Stimulated activated effector memory CD8-positive, alpha-beta T cell treated with anti-CD3 and anti-CD28 coated beads, Interleukin-12 subunit alpha, Interleukin-12 subunit beta, amount 100 ng/mL, for 72 hours (primary cell): ENCODE measurements around the gene ANO9.

Source experiments
- ATAC-seq: fragments of 150-1000 bp; cut with Tn5 transposase; 2 replicates; pipeline ENCODE4 v1.10.0; 2021
- DNase-seq, 2 donors: peaks; one replicate each; pipeline ENCODE4 v3.0.0; 2021 to 2022; ENCODE audit warnings: low spot score in 2 of 2
- H3K27ac Mint-ChIP-seq: one replicate; pipeline ENCODE4 v1.8.0; 2022; ENCODE audit warnings: mild to moderate bottlenecking, mixed read lengths
- H3K36me3 Mint-ChIP-seq: one replicate; pipeline ENCODE4 v1.8.0; 2022; ENCODE audit warnings: mild to moderate bottlenecking, mixed read lengths
- H3K4me1 Mint-ChIP-seq: one replicate; pipeline ENCODE4 v1.8.0; 2022; ENCODE audit warnings: mixed read lengths
- H3K4me3 Mint-ChIP-seq: one replicate; pipeline ENCODE4 v1.8.0; 2022; ENCODE audit warnings: mild to moderate bottlenecking, mixed read lengths
- H3K9me3 Mint-ChIP-seq: one replicate; pipeline ENCODE4 v1.8.0; 2022; ENCODE audit warnings: mixed read lengths

ANO9 gene

DNA sequence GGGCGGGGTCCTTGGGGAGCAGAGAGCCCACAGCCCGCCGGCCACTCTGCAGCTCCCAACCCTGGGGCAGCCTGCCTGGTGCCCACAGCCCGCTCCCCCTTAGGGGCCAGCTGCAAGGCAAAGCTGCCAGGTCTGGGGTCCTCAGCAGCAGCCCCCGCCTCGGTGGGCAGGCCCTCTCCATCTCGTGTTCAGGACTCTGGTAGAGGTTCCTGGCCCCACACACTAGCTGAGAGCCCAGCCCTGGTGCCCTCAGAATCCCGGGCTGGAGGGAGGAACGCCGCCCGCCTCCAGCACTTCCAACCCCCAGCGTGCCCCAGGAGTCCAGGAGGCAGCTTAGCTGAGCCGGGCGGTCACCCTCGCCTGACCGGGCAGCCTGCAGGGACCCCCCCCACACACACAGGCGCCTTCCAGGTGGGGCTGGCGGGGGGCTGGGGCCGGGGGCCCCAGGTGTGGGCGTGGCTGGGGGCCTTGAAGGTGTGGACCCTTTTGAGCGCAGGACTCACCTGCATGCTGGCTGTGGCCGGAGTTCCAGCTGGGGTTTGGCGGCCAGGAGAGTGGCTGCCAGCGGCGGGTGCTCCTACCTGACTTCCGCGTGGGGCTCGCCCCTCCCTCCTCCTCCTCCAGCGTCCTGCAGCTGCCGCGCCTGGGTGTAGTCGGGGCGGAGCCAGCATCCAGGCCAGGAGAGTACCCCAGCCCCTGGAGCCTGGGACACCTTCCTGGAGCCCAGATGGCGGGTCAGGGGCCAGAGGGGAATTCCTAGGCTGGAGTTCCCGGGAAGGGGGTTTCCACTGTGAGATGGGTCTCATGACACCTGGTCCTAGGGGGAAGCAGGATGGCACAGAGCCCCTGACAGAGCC lies at the start of gene ANO9:
Gene ANO9, minus strand, starts transcription at position 594 of the 857 bp plus-strand sequence. Its CDS starts 85 bp downstream, at position 509.
- no peaks in the 10 kb centered on the region for H3K36me3 Mint-ChIP-seq
- H3K4me3 Mint-ChIP-seq: peak within 1 kb of the TSS; percentile 62
- H3K4me1 Mint-ChIP-seq: peaks cover 33% of the 10 kb centered on the region
- DNase-seq (peak in 1 of 2 donors; percentile 71), ATAC-seq (peak; percentile 88)
- no peaks in the 10 kb centered on the region for H3K9me3 Mint-ChIP-seq
- H3K27ac Mint-ChIP-seq: peak within 1 kb of the TSS; percentile 56

DNA sequence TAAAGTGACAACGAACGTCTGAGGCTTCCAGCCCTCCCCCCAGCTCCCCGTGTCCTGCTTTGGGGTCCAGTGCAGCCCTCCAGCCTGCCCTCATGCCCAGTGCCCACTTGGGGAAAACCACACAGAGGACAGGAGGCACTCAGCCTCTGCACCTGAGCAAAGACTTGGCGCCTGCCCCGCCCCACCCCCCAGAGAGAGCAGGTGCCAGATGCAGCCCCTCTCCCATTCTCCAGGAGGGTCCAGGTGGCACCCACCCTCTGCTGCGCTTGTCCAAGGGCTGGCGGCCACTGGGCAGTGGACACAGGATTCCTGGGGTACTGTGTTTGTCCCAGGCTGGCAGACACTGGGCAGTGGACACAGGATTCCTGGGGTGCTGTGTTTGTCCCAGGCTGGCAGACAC lies 49.5 kb upstream of the ANO9 start:
- Mint-ChIP-seq H3K4me1 (no peaks in the 10 kb centered on the region), H3K4me3 (no peak overlapping the region), H3K9me3 (no peaks in the 10 kb centered on the region), H3K27ac (peak overlapping the region; percentile 70), H3K36me3 (peaks cover 29% of the 10 kb centered on the region)
- no peak for ATAC-seq
- no peak for DNase-seq

GRCh38 chr11:490930-491260 lies 49.1 kb upstream of the ANO9 start:
- Mint-ChIP-seq H3K36me3 (peaks cover 25% of the 10 kb centered on the region), H3K4me3 (no peak overlapping the region), H3K27ac (no peak overlapping the region), H3K4me1 (no peaks in the 10 kb centered on the region), H3K9me3 (no peaks in the 10 kb centered on the region)
- DNase-seq (no peak), ATAC-seq (peak; percentile 25)

DNA sequence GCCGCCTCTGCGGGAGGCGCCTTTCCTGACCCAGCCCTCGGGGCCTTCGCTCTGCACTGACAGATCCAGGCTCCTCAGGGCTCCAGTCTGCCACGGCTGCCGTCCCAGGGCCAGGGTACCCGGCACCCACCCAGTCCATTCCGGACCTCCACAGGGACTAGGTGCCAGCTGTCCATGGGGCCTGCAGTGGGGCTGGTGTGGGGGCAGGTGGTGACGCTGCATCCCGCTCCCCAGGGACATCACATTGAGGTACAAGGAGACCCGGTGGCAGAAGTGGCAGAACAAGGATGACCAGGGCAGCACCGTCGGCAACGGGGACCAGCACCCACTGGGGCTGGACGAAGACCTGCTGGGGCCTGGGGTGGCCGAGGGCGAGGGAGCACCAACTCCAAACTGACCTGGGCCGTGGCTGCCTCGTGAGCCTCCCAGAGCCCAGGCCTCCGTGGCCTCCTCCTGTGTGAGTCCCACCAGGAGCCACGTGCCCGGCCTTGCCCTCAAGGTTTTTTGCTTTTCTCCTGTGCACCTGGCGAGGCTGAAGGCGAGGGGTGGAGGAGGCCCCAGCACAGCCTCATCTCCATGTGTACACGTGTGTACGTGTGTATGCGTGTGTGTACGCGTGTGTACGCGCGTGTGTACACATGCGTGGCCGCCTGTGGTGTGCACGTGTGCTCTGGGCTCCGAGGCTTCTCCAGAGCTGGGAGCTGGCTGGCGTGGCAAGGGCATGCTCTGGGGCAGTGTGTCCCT lies 48.5 kb upstream of the ANO9 start:
- Mint-ChIP-seq H3K27ac (no peak overlapping the region), H3K4me3 (no peak overlapping the region), H3K36me3 (peaks cover 19% of the 10 kb centered on the region), H3K4me1 (no peaks in the 10 kb centered on the region), H3K9me3 (no peaks in the 10 kb centered on the region)
- ATAC-seq (peak; percentile 17), DNase-seq (no peak)

DNA sequence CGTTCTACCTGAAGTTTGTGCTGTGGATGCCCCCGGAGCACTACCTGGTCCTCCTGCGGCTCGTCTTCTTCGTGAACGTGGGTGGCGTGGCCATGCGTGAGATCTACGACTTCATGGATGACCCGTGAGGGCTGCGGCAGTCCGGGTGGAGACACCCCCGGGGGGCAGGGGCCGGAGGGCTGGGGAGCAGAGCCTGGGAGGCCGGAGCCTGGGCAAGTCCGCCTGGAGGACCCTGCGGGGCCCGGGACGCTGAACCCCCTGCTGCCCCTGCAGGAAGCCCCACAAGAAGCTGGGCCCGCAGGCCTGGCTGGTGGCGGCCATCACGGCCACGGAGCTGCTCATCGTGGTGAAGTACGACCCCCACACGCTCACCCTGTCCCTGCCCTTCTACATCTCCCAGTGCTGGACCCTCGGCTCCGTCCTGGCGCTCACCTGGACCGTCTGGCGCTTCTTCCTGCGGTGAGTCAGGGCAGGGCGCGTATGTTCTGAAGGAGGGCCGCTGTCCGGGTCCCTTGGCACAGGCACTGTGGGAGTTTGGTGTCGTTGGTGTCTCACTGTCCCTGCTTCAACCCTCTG lies 47.9 kb upstream of the ANO9 start:
- DNase-seq (no peak), ATAC-seq (no peak)
- H3K36me3 Mint-ChIP-seq: peaks cover 15% of the 10 kb centered on the region

DNA sequence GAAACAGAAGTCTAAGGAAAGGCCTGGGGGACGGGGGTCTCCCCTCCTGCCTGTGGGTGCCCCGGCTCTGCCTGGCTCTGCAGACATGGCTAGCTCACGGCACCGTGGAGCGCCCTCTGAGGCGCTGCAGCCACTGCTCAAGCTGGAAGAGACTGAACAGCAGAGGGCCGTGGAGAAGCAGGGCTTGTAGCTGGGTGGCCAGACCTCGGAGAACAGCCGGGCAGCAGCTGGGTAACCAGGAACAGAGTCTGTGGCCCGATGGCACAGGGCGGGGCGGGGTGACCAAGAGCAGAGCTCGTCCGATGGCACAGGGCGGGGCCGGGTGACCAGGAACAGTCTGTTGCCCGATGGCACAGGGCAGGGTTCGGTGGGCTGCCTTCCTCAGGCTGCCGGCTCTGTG lies 47.2 kb upstream of the ANO9 start:
- Mint-ChIP-seq H3K4me1 (no peaks in the 10 kb centered on the region), H3K9me3 (no peaks in the 10 kb centered on the region), H3K4me3 (no peak overlapping the region), H3K36me3 (peaks cover 9% of the 10 kb centered on the region), H3K27ac (no peak overlapping the region)
- ATAC-seq: no peak
- no peak for DNase-seq

More for the DNA sequence above, 47.9 kb upstream of the ANO9 start:
- H3K9me3 Mint-ChIP-seq: no peaks in the 10 kb centered on the region
- H3K27ac Mint-ChIP-seq: no peak overlapping the region
- H3K4me1 Mint-ChIP-seq: no peaks in the 10 kb centered on the region
- no peak overlapping the region for H3K4me3 Mint-ChIP-seq

- no peak overlapping the region for H3K27ac Mint-ChIP-seq
- no peaks in the 10 kb centered on the region for H3K9me3 Mint-ChIP-seq
- no peaks in the 10 kb centered on the region for H3K4me1 Mint-ChIP-seq
- DNase-seq (no peak), ATAC-seq (no peak)
- H3K36me3 Mint-ChIP-seq: peaks cover 9% of the 10 kb centered on the region
- no peak overlapping the region for H3K4me3 Mint-ChIP-seq
These were observed 46.8 kb upstream of the ANO9 start for GRCh38 chr11:488579-488978.

DNA sequence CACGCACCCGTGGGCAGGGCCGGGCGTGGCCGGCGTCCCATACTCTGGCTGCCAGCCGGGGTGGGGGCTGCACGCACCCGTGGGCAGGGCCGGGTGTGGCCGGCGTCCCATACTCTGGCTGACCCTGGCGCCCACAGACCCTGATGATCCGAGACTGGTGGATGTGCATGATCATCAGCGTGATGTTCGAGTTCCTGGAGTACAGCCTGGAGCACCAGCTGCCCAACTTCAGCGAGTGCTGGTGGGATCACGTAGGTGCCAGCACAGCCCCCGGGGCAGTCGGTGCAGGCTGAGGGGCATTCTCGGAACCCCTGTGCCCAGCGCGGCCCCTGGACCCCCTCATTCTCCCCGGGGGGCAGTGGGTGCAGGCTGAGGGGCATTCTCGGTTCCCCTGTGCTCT lies 46.3 kb upstream of the ANO9 start:
- Mint-ChIP-seq H3K9me3 (no peaks in the 10 kb centered on the region), H3K36me3 (peaks cover 9% of the 10 kb centered on the region), H3K4me3 (no peak overlapping the region), H3K4me1 (no peaks in the 10 kb centered on the region), H3K27ac (no peak overlapping the region)
- no peak for DNase-seq
- no peak for ATAC-seq

DNA sequence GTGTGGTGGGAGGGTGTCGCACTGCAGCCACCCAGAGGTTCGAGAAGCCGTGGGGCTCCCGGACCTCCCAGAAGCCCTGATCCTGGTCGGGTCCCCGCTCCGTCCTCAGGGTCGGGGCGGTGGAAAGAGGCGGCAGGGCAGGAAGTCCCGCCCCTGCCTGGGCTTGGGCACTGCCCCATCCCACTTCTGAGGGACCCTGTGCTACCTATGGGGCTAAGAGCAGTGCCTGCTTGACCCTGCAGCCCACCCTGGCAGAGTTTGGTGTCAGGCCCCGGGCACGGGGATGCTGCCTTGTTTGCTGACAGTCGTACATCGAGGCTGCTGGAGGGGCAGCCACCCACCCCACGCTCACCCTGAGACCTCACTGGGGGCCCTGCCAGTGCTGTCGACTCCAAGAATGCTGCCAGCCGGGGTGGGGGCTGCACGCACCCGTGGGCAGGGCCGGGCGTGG lies 45.8 kb upstream of the ANO9 start:
- Mint-ChIP-seq H3K27ac (no peak overlapping the region), H3K4me3 (no peak overlapping the region), H3K36me3 (peaks cover 4% of the 10 kb centered on the region), H3K4me1 (no peaks in the 10 kb centered on the region), H3K9me3 (no peaks in the 10 kb centered on the region)
- DNase-seq: no peak
- ATAC-seq: no peak

- ATAC-seq (no peak), DNase-seq (no peak)
- no peaks in the 10 kb centered on the region for H3K36me3 Mint-ChIP-seq
- H3K9me3 Mint-ChIP-seq: no peaks in the 10 kb centered on the region
- H3K27ac Mint-ChIP-seq: no peak overlapping the region
- no peak overlapping the region for H3K4me3 Mint-ChIP-seq
- no peaks in the 10 kb centered on the region for H3K4me1 Mint-ChIP-seq
These were observed 44.4 kb upstream of the ANO9 start for GRCh38 chr11:486189-486588.

GRCh38 chr11:484616-485015 lies 42.8 kb upstream of the ANO9 start:
- ATAC-seq: no peak
- DNase-seq: no peak
- H3K27ac Mint-ChIP-seq: no peak overlapping the region
- H3K4me1 Mint-ChIP-seq: no peaks in the 10 kb centered on the region
- no peaks in the 10 kb centered on the region for H3K36me3 Mint-ChIP-seq
- no peak overlapping the region for H3K4me3 Mint-ChIP-seq
- no peaks in the 10 kb centered on the region for H3K9me3 Mint-ChIP-seq

DNA sequence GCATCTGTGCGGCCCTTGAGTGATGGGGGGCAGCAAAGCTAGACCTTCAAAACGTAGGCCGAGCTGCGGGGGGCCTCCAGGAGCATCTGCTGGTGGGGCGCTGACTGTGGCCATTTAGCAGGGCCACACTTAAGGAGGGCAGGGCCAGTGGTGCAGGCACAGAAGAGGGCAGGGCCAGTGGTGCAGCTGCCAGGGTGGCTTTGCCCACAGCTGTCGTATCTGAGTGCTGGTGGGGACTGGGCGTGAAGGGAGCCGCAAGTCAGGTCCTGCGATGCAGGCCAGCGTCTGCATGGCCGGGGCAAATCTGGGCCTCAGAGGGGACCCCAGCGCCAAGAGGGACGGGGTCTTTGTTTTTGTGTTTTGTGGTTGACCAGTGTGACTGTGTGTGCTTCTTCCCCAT lies 37.5 kb upstream of the ANO9 start:
- DNase-seq (no peak), ATAC-seq (no peak)
- Mint-ChIP-seq H3K36me3 (no peaks in the 10 kb centered on the region), H3K27ac (no peak overlapping the region), H3K9me3 (no peaks in the 10 kb centered on the region), H3K4me1 (no peaks in the 10 kb centered on the region), H3K4me3 (no peak overlapping the region)

DNA sequence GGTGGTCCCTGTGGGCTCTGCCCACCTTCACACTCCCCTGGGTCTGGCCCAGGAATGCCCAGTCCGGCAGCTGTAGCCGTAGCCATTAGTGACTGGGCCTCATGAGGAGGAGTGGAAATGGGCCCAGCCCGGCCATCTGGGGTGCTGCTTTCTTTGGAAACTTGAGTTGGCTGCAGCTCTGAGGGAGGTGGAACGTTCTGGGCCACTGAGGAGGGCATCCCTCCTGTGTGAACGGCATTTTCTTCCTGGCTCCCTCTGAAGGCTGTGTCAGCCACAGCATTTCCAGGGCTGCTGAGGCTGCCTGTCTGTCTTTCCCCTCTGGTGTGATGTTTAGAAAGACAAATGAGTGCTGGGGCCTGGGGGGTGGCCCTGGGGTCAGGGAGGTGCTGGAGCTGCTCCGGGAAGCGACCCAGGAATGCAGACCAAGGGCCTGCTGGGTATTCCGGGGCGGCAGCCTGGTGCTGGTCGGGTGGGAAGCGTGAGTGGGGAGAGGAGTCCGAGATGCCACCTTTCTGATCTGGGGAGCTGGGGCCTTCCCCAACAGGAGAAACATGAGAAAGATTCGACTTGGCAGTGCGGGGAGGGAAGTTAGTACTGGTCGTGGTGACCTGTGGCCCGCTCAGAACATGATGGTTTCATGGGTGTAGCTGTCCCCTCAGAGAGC lies 35.4 kb upstream of the ANO9 start:
- no peak for ATAC-seq
- Mint-ChIP-seq H3K4me3 (no peak overlapping the region), H3K36me3 (peaks cover 7% of the 10 kb centered on the region), H3K9me3 (no peaks in the 10 kb centered on the region), H3K27ac (no peak overlapping the region), H3K4me1 (no peaks in the 10 kb centered on the region)
- no peak for DNase-seq

DNA sequence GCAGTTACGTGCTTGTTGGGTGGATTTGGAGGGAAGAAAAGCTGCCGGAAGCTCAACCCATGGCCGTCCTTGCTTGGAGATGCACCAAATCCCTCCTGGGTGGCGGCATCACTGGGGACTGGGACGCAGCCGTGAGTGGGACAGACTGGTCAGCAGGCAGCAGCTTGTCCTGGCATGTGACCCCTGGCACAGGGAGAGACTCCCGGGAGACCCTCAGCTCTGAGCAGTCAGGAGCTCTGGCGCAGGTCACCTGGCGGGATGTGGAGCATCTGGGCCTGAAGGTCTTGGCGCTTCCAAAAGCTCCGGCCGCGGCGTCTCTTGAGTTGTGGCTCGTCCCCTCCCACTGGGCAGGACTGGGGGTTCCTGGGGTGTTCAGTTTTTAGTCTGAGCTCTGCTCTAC lies 34.6 kb upstream of the ANO9 start:
- DNase-seq: no peak
- Mint-ChIP-seq H3K4me1 (no peaks in the 10 kb centered on the region), H3K9me3 (no peaks in the 10 kb centered on the region), H3K27ac (no peak overlapping the region), H3K4me3 (no peak overlapping the region), H3K36me3 (peaks cover 7% of the 10 kb centered on the region)
- ATAC-seq: no peak

GRCh38 chr11:475941-476340 lies 34.1 kb upstream of the ANO9 start:
- H3K4me1 Mint-ChIP-seq: no peaks in the 10 kb centered on the region
- H3K27ac Mint-ChIP-seq: no peak overlapping the region
- H3K4me3 Mint-ChIP-seq: no peak overlapping the region
- ATAC-seq: no peak
- DNase-seq: no peak
- H3K36me3 Mint-ChIP-seq: peaks cover 7% of the 10 kb centered on the region
- no peaks in the 10 kb centered on the region for H3K9me3 Mint-ChIP-seq
